SU-DHL-6 (cell line): ENCODE data around the gene DOCK9.

ENCODE experiments used
- H2AFZ ChIP-seq: fragments of 200-600 bp; sonication (generic); 2 replicates; pipeline ENCODE4 v1.6.1; 2014; ENCODE audit warnings: low read depth, mild to moderate bottlenecking, moderate library complexity, mixed read lengths, antibody characterized with exemption, low read length; ENCODE audit not compliant: severe bottlenecking
- H3F3A ChIP-seq: fragments of 200-600 bp; shearing (Covaris generic); 2 replicates; pipeline ENCODE4 v1.6.0; 2016; ENCODE audit warnings: antibody characterized with exemption, mild to moderate bottlenecking; ENCODE audit not compliant: insufficient read depth
- H3K27ac ChIP-seq: fragments of 200-600 bp; sonication (generic); 2 replicates; pipeline ENCODE4 v1.5.1; 2016; ENCODE audit warnings: low read depth, mild to moderate bottlenecking, low read length, moderate library complexity, mixed read lengths
- H3K27me3 ChIP-seq: fragments of 200-600 bp; sonication (generic), shearing (Covaris generic); 2 replicates; pipeline ENCODE4 v1.6.0; 2014; ENCODE audit warnings: mild to moderate bottlenecking, low read length
- H3K36me3 ChIP-seq: fragments of 200-600 bp; sonication (generic); 2 replicates; pipeline ENCODE4 v1.6.1; 2014; ENCODE audit warnings: mild to moderate bottlenecking, low read length, mixed read lengths
- H3K4me2 ChIP-seq: fragments of 300-600, 200-600 bp; shearing (Covaris generic), sonication (generic); 2 replicates; pipeline ENCODE4 v1.6.0; 2014; ENCODE audit warnings: low read length, low read depth, mild to moderate bottlenecking; ENCODE audit not compliant: poor library complexity, severe bottlenecking
- H3K4me3 ChIP-seq: fragments of 200-600 bp; sonication (generic); 2 replicates; pipeline ENCODE4 v1.5.1; 2014; ENCODE audit warnings: antibody characterized with exemption, low read length, mild to moderate bottlenecking, mixed read lengths; ENCODE audit not compliant: insufficient read depth, poor library complexity, severe bottlenecking
- H3K79me2 ChIP-seq: fragments of 200-600 bp; sonication (generic); 2 replicates; pipeline ENCODE4 v1.6.1; 2014; ENCODE audit warnings: mild to moderate bottlenecking, low read length, moderate library complexity; ENCODE audit not compliant: insufficient read depth
- H3K9ac ChIP-seq: fragments of 200-600 bp; sonication (generic); 2 replicates; pipeline ENCODE4 v1.7.0; 2014; ENCODE audit warnings: mild to moderate bottlenecking, low read length
- H3K9me2 ChIP-seq: fragments of 200-600 bp; sonication (generic); replicated peaks from 2 replicates; pipeline ENCODE4 v1.6.1; 2014; ENCODE audit warnings: low read length; ENCODE audit not compliant: insufficient read depth
- H3K9me3 ChIP-seq: fragments of 200-600 bp; sonication (generic); 2 replicates; pipeline ENCODE4 v1.6.1; 2014; ENCODE audit warnings: low read length, mixed read lengths; ENCODE audit not compliant: insufficient read depth
- H4K20me1 ChIP-seq: fragments of 200-600 bp; sonication (generic); 2 replicates; pipeline ENCODE4 v1.6.1; 2014; ENCODE audit warnings: low read depth, mild to moderate bottlenecking, antibody characterized with exemption, low read length, moderate library complexity, mixed read lengths
- EZH2phosphoT487 ChIP-seq: fragments of 200-600 bp; sonication (generic), shearing (Covaris generic); conservative IDR thresholded peaks from 2 replicates; pipeline ENCODE4 v1.6.1; 2018; ENCODE audit warnings: mild to moderate bottlenecking, antibody characterized with exemption, low read length, moderate library complexity, mixed read lengths
- TF ChIP-seq, protein P1 (sequence below): fragments of 200-600 bp; sonication (generic); IDR thresholded peaks from one replicate; pipeline ENCODE4 v1.5.1; 2017; ENCODE audit warnings: antibody characterized with exemption, mild to moderate bottlenecking, low read length, moderate library complexity; ENCODE audit not compliant: insufficient read depth, poor library complexity, severe bottlenecking

Gene DOCK9

DNA sequence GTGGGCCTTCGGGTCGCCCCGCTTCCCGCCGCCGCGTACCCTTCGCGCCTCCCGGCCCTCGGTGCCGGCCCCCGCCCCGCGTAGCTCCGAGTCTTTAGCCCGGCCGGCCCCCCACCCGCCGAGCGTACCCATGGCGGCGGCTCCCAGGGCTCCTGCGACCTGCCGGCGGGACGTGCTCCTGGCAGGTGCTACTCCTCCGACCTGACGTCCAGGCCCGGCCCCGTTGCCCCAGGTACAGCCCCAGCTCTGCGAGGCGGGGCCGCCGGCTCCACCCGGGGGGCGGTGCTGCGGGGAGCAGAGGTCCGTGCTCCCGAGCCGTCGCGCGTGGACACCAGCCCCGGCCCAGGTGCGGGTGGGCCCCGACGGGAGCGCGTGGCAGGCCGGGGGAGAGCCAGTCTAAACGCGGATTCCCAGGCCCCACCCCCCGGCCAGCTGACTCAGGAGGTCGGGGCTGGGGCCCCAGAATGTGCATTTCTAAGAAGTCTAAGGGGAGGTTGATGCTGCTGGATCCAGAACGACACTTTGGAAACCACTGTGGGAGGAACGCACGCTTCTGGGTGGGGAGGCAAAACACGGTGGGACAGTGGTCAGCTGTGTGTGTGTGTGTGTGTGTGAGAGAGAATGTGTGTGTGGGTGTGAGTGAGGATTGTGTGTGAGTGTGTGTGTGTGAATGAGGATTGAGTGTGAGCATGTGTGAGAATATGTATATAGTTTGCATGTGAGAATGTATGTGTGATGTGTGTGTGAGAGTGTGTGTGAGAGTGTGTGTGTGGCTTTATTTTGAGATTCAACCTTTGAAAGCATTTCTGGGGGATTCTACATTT, 225.2 kb downstream of the DOCK9 start, which contains the start of gene SLC15A1:
Gene SLC15A1 (minus strand): TSS at position 206 of the 824 bp plus-strand sequence. CDS start 74 bp downstream, at position 132.
- no peaks in the 10 kb centered on the region for H3K9me3 ChIP-seq
- no peaks in the 10 kb centered on the region for H4K20me1 ChIP-seq
- H3K27me3 ChIP-seq = no peaks in the 10 kb centered on the region
- no peaks in the 10 kb centered on the region for H3K36me3 ChIP-seq
- H3K9ac ChIP-seq = no peak within 1 kb of the TSS
- H3K79me2 ChIP-seq = no peaks in the 10 kb centered on the region
- no peak within 1 kb of the TSS for H3K4me2 ChIP-seq
- H3F3A ChIP-seq = no peaks in the 10 kb centered on the region
- H2AFZ ChIP-seq = no peak within 1 kb of the TSS
- no peak within 1 kb of the TSS for H3K27ac ChIP-seq
- no peaks in the 10 kb centered on the region for H3K9me2 ChIP-seq
- TF ChIP-seq EZH2phosphoT487 = no peak
- TF ChIP-seq, protein P1, sequence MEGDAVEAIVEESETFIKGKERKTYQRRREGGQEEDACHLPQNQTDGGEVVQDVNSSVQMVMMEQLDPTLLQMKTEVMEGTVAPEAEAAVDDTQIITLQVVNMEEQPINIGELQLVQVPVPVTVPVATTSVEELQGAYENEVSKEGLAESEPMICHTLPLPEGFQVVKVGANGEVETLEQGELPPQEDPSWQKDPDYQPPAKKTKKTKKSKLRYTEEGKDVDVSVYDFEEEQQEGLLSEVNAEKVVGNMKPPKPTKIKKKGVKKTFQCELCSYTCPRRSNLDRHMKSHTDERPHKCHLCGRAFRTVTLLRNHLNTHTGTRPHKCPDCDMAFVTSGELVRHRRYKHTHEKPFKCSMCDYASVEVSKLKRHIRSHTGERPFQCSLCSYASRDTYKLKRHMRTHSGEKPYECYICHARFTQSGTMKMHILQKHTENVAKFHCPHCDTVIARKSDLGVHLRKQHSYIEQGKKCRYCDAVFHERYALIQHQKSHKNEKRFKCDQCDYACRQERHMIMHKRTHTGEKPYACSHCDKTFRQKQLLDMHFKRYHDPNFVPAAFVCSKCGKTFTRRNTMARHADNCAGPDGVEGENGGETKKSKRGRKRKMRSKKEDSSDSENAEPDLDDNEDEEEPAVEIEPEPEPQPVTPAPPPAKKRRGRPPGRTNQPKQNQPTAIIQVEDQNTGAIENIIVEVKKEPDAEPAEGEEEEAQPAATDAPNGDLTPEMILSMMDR = no peak
- no peak within 1 kb of the TSS for H3K4me3 ChIP-seq

DNA sequence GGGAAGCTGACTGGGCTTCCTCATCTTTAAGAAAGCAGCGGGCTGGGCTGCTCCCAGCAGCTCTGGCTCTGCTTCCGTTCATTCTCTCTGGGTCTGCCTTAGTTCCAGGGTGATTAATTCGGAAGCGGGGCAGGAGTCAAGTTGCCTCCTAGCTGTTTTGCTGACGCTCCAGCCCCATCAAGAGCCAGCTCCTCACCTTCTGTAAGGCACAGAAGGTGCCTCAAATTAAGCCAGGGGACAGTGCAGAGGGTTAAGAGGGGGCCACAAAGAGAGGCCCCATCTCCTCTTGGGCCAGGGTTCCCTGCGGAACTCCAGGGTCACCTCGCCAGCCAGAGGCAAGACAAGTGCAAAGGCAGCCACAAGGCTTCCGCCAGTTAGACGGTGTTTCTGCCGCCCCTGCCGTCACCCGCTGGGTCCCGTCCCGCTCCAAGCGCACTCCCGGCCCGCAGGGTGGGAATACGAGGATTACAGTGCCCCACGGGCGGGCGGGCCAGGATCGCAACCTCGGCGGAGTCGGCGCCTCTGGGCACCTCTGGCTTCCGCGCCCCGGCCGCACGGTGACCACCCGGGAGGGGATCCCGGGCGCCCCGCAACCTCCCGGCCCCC, 225.9 kb downstream of the DOCK9 start:
- Histone ChIP-seq H3K27me3 (no peaks in the 10 kb centered on the region), H3F3A (no peaks in the 10 kb centered on the region), H4K20me1 (no peaks in the 10 kb centered on the region), H3K4me2 (no peak overlapping the region), H3K4me3 (no peak overlapping the region), H3K27ac (no peak overlapping the region), H3K9me2 (no peaks in the 10 kb centered on the region), H2AFZ (no peak overlapping the region), H3K36me3 (no peaks in the 10 kb centered on the region), H3K9me3 (no peaks in the 10 kb centered on the region), H3K79me2 (no peaks in the 10 kb centered on the region), H3K9ac (no peak overlapping the region)
- no peak for TF ChIP-seq EZH2phosphoT487
- TF ChIP-seq, protein P1 = no peak

DNA sequence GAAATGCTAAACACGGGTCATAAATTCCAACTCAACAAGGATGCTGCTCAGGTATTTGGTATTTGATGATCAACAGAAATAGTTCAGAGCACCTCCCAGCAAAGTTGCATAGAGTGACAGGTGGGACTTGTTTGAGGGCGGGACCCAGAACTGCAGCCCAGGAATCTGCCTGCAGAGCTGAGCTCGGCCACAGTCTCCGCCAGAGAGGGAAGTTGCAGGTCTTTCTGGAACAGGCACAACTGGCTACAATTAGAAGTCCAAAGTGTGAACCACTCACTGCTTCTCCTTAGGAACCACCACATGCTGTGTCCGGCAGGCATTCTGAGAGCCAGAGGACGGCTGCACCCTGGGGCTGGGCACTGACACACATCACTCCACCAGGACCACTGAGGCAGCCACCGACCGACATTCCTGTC, 226.5 kb downstream of the DOCK9 start:
- no peaks in the 10 kb centered on the region for H3K79me2 ChIP-seq
- H4K20me1 ChIP-seq = no peaks in the 10 kb centered on the region
- no peak overlapping the region for H3K4me2 ChIP-seq
- H3K27me3 ChIP-seq = no peaks in the 10 kb centered on the region
- H2AFZ ChIP-seq = no peak overlapping the region
- TF ChIP-seq EZH2phosphoT487 = no peak
- TF ChIP-seq, protein P1 = no peak
- H3K4me3 ChIP-seq = no peak overlapping the region
- no peaks in the 10 kb centered on the region for H3K36me3 ChIP-seq
- no peak overlapping the region for H3K9ac ChIP-seq
- H3K27ac ChIP-seq = no peak overlapping the region
- H3K9me2 ChIP-seq = no peaks in the 10 kb centered on the region
- H3K9me3 ChIP-seq = no peaks in the 10 kb centered on the region
- H3F3A ChIP-seq = no peaks in the 10 kb centered on the region
